ENCODE measurements around the gene CLIP1. TPM values are rescaled to one million over a fixed set of nuclear protein-coding genes. Genes with fewer than 3 reads are reported as not detected.
"Not testable (repeated sequence)": the region's sequence is repeated elsewhere in the genome, so short reads cannot be mapped to it uniquely, and the experiment has no call there.

The CLIP1 gene
- total RNA-seq, 1 experiment from 2014 or later, result 62.2 TPM

DNA sequence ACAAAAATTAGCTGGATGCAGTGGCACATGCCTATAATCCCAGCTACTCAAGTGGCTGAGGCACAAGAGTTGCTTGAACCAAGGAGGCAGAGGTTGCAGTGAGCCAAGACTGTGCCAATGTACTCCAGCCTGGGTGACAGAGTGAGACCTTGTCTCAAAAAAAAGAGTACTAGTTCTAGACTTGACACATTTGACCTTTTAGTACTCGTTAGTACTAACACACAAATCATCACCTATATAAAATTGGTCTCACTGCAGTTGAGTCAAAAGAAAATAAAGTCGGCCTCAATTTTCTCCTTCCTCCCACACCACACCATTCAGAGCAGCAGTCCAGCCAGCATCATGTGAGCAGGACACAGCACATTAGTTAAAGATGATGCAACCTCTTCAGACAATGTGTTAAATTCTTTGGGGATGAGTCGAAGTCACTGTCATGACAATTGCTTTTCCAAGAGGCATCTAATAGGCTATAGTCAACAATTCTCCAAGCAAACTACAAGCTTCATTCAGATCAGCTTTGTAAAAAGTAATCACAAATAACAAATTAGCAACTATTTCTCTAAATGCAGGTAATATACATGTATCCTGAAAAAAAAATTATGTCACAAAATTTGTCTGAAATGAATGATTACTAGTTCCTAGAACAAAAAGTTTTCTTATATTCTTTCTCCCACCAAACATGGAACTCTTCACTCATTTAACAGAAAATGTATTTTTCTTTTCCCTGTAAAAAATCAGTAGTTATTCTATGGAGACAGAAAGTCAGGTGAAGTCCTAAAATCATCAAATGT lies 55.6 kb downstream of the CLIP1 start:
- no peak for TF ChIP-seq EZH2 (IDR thresholded peaks at IDR 0.05; ENCODE audit: borderline replicate concordance, low read depth, low read length, poor library complexity, severe bottlenecking)
- TF ChIP-seq, protein P1, sequence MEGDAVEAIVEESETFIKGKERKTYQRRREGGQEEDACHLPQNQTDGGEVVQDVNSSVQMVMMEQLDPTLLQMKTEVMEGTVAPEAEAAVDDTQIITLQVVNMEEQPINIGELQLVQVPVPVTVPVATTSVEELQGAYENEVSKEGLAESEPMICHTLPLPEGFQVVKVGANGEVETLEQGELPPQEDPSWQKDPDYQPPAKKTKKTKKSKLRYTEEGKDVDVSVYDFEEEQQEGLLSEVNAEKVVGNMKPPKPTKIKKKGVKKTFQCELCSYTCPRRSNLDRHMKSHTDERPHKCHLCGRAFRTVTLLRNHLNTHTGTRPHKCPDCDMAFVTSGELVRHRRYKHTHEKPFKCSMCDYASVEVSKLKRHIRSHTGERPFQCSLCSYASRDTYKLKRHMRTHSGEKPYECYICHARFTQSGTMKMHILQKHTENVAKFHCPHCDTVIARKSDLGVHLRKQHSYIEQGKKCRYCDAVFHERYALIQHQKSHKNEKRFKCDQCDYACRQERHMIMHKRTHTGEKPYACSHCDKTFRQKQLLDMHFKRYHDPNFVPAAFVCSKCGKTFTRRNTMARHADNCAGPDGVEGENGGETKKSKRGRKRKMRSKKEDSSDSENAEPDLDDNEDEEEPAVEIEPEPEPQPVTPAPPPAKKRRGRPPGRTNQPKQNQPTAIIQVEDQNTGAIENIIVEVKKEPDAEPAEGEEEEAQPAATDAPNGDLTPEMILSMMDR (conservative IDR thresholded peaks at IDR 0.05; ENCODE audit: low read depth, low read length), result no peak
- Histone ChIP-seq H3K4me3 (ENCODE audit: low read depth, low read length, poor library complexity, severe bottlenecking) (no peak overlapping the region), H3K9me3 (ENCODE audit: low read depth, low read length, poor library complexity, severe bottlenecking) (no peaks in the 10 kb centered on the region), H3K27ac (ENCODE audit: low read depth, low read length, poor library complexity, severe bottlenecking) (peak overlapping the region; percentile 89), H3K27me3 (replicated peaks; ENCODE audit: insufficient read depth, low read depth, low read length, poor library complexity) (no peaks in the 10 kb centered on the region), H3K36me3 (ENCODE audit: insufficient read depth, low read length, poor library complexity, severe bottlenecking) (no peaks in the 10 kb centered on the region), H3K4me1 (ENCODE audit: insufficient read depth, low read length, poor library complexity, severe bottlenecking) (peaks cover 33% of the 10 kb centered on the region)
- CTCF ChIA-PET, result no interaction called here
- TSS peak; percentile 98 for BruUV-seq (replicated peaks)
- intact Hi-C loops (cut with micrococcal nuclease; ENCODE audit: unreplicated experiment), result no loop called here
- peak; percentile 87 for DNase-seq (ENCODE audit: low spot score)
- POLR2A ChIA-PET (ENCODE audit: low non-redundant PET), result no interaction called here

DNA sequence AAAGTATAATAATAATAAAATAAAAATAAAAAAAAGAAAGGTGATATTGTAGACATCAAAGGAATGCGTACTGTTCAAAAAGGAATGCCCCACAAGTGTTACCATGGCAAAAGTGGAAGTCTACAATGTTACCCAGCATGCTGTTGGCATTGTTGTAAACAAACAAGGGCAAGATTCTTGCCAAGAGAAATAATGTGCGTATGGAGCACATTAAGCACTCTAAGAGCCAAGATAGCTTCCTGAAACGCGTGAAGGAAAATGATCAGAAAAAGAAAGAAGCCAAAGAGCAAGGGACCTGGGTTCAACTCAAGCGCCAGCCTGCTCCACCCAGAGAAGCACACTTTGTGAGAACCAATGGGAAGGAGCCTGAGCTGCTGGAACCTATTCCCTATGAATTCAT lies 57.2 kb downstream of the CLIP1 start:
- BruUV-seq (replicated peaks); H3K9me3 ChIP-seq (ENCODE audit: low read depth, low read length, poor library complexity, severe bottlenecking); H3K27me3 ChIP-seq (replicated peaks; ENCODE audit: insufficient read depth, low read depth, low read length, poor library complexity); intact Hi-C loops (cut with micrococcal nuclease; ENCODE audit: unreplicated experiment); POLR2A ChIA-PET (ENCODE audit: low non-redundant PET); H3K4me3 ChIP-seq (ENCODE audit: low read depth, low read length, poor library complexity, severe bottlenecking); DNase-seq (ENCODE audit: low spot score); CTCF ChIA-PET; H3K27ac ChIP-seq (ENCODE audit: low read depth, low read length, poor library complexity, severe bottlenecking): not testable (repeated sequence)
- Histone ChIP-seq H3K36me3 (ENCODE audit: insufficient read depth, low read length, poor library complexity, severe bottlenecking) (peaks cover 11% of the 10 kb centered on the region), H3K4me1 (ENCODE audit: insufficient read depth, low read length, poor library complexity, severe bottlenecking) (peaks cover 33% of the 10 kb centered on the region)

DNA sequence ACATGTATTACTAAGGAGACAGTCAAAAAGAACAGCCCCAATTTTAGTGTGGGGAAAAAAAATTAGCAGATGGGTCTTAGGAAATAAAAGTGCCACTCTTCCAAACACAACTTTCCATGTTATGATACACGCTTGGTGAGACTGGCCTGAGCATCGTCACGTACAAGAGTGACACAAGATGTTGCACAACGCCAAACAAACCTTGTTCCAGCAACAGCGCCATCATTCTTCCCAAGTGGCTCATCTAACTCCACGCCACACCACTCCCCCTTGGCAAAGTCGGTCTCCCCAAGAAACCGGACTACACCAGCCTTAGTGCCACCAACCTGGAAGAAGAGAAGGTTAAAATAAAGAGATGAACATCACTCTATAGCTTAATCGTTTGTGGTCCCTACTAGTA lies 58.7 kb downstream of the CLIP1 start:
- Histone ChIP-seq H3K36me3 (ENCODE audit: insufficient read depth, low read length, poor library complexity, severe bottlenecking) (peaks cover 16% of the 10 kb centered on the region), H3K4me3 (ENCODE audit: low read depth, low read length, poor library complexity, severe bottlenecking) (no peak overlapping the region), H3K27ac (ENCODE audit: low read depth, low read length, poor library complexity, severe bottlenecking) (no peak overlapping the region), H3K4me1 (ENCODE audit: insufficient read depth, low read length, poor library complexity, severe bottlenecking) (peaks cover 29% of the 10 kb centered on the region), H3K27me3 (replicated peaks; ENCODE audit: insufficient read depth, low read depth, low read length, poor library complexity) (no peaks in the 10 kb centered on the region), H3K9me3 (ENCODE audit: low read depth, low read length, poor library complexity, severe bottlenecking) (no peaks in the 10 kb centered on the region)
- CTCF ChIA-PET, result no interaction called here
- intact Hi-C loops (cut with micrococcal nuclease; ENCODE audit: unreplicated experiment), result no loop called here
- no TSS peak for BruUV-seq (replicated peaks)
- POLR2A ChIA-PET (ENCODE audit: low non-redundant PET), result no interaction called here
- no peak for TF ChIP-seq EZH2 (IDR thresholded peaks at IDR 0.05; ENCODE audit: borderline replicate concordance, low read depth, low read length, poor library complexity, severe bottlenecking)
- TF ChIP-seq, protein P1 (conservative IDR thresholded peaks at IDR 0.05; ENCODE audit: low read depth, low read length), result no peak
- DNase-seq (ENCODE audit: low spot score), result no peak

DNA sequence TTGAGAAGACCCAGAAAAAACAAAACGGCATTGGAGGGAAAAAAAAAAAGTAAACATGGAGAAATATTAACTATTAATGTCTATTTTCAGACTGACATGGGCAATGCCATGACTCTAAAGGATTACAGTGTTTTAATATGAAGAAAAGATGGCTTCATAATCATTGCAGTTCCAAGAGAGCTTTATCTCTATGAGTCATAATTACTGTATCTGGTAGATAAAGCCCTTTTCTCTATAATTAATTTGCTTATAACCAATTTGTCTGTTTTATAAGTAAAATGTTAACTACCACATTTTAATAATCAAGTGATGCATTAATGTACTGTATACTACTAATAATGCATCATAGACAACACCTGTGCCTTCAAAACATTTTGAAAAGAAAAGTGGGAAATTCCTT lies 59.7 kb downstream of the CLIP1 start:
- Histone ChIP-seq H3K36me3 (ENCODE audit: insufficient read depth, low read length, poor library complexity, severe bottlenecking) (peaks cover 16% of the 10 kb centered on the region), H3K27ac (ENCODE audit: low read depth, low read length, poor library complexity, severe bottlenecking) (no peak overlapping the region), H3K27me3 (replicated peaks; ENCODE audit: insufficient read depth, low read depth, low read length, poor library complexity) (no peaks in the 10 kb centered on the region), H3K4me1 (ENCODE audit: insufficient read depth, low read length, poor library complexity, severe bottlenecking) (peaks cover 18% of the 10 kb centered on the region), H3K9me3 (ENCODE audit: low read depth, low read length, poor library complexity, severe bottlenecking) (no peaks in the 10 kb centered on the region), H3K4me3 (ENCODE audit: low read depth, low read length, poor library complexity, severe bottlenecking) (no peak overlapping the region)
- POLR2A ChIA-PET (ENCODE audit: low non-redundant PET), result interaction anchor here (0.6 kb wide), 1 partner anchor 192 kb away, joined by 3 read pairs; no protein-coding TSS in a partner anchor
- TF ChIP-seq, protein P1 (conservative IDR thresholded peaks at IDR 0.05; ENCODE audit: low read depth, low read length), result no peak
- no peak for TF ChIP-seq EZH2 (IDR thresholded peaks at IDR 0.05; ENCODE audit: borderline replicate concordance, low read depth, low read length, poor library complexity, severe bottlenecking)
- intact Hi-C loops (cut with micrococcal nuclease; ENCODE audit: unreplicated experiment), result no loop called here
- no peak for DNase-seq (ENCODE audit: low spot score)
- no TSS peak for BruUV-seq (replicated peaks)
- CTCF ChIA-PET, result interaction anchor here (0.7 kb wide), 1 partner anchor 111 kb away, joined by 3 read pairs; no protein-coding TSS in a partner anchor

DNA sequence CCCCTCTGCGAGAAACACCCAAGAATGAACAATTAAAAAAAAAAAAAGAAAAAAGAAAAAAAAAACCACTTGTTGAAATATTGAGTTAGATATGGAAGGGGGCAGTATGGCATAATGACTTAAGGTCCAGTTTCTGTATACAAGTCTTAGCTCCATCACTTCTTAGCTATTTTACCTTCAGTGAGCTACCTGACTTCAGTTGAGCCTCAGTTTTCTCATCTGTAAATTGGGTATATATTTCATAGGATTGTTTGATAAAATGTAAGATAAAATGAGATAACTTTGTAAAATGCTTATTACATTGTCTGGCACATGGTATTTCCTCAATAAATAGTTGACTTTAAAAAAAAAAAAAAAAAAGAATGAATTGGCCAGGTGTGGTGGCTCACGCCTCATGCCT lies 64.1 kb downstream of the CLIP1 start:
- H3K9me3 ChIP-seq (ENCODE audit: low read depth, low read length, poor library complexity, severe bottlenecking); H3K27ac ChIP-seq (ENCODE audit: low read depth, low read length, poor library complexity, severe bottlenecking); CTCF ChIA-PET; BruUV-seq (replicated peaks); H3K27me3 ChIP-seq (replicated peaks; ENCODE audit: insufficient read depth, low read depth, low read length, poor library complexity); POLR2A ChIA-PET (ENCODE audit: low non-redundant PET); H3K4me3 ChIP-seq (ENCODE audit: low read depth, low read length, poor library complexity, severe bottlenecking); H3K4me1 ChIP-seq (ENCODE audit: insufficient read depth, low read length, poor library complexity, severe bottlenecking); DNase-seq (ENCODE audit: low spot score): not testable (repeated sequence)
- intact Hi-C loops (cut with micrococcal nuclease; ENCODE audit: unreplicated experiment), result loop anchor here (5.0 kb wide), 1 partner anchor 226 kb away; no protein-coding TSS in a partner anchor
- H3K36me3 ChIP-seq (ENCODE audit: insufficient read depth, low read length, poor library complexity, severe bottlenecking), result peaks cover 35% of the 10 kb centered on the region

Data from A673 (cell line).